ENCODE results near the gene KRTAP13-2.

- TF ChIP-seq YY1 (IDR thresholded peaks at IDR 0.05; ENCODE audit: insufficient read depth, insufficient read length) (no peak), ZNF274 (IDR thresholded peaks at IDR 0.05; ENCODE audit: low read depth, low read length) (no peak)
Observed at GRCh38 chr21:30372139-30372770, at the start of gene KRTAP13-2.

All from NT2/D1 (cell line).